HepG2 (cell line): ENCODE data around the gene OSR1. TPM values are rescaled to one million over a fixed set of nuclear protein-coding genes. Genes with fewer than 3 reads are reported as not detected.

Source experiments
- ATAC-seq: fragments of 200-7000 bp; cut with Tn5 transposase; 3 replicates; pipeline ENCODE4 v1.9.1; 2020; ENCODE audit warnings: mild to moderate bottlenecking, moderate library complexity
- BruUV-seq: library from RNA; stranded (reverse); fragments of 400-500 nt; replicated peaks from 2 replicates; lab custom pipeline; 2021; lab: Mats Ljungman, UMichigan
- CTCF ChIA-PET: fragments of 300-600 bp; formaldehyde crosslinking; extraction: SDS; loops from one replicate; lab custom pipeline; 2021; ENCODE audit warnings: low total read pairs, inconsistent platforms, low intra/inter-chr PET ratio; lab: Yijun Ruan, JAX
- POLR2A ChIA-PET: fragments of 350-600 bp; sonication (Branson Sonifier 250); formaldehyde crosslinking; loops from one replicate; lab custom pipeline; 2020; ENCODE audit warnings: antibody characterized with exemption, inconsistent platforms; lab: Yijun Ruan, JAX
- DNase-seq: peaks from one replicate; pipeline ENCODE4 v3.0.0-alpha.2; 2015; ENCODE audit warnings: low spot score
- FAIRE-seq: peaks from 3 replicates; lab custom pipeline; 2011; peaks lifted over from hg19 to GRCh38; lab: Jason Lieb, UNC
- H2AFZ ChIP-seq: one replicate; pipeline ENCODE4 v1.6.1; 2011; ENCODE audit warnings: low read length, inconsistent platforms
- H3K27ac ChIP-seq: fragments of 300-600 bp; 3 replicates; pipeline ENCODE4 v1.8.0; 2011; ENCODE audit warnings: mixed run types, mild to moderate bottlenecking, mixed read lengths, low read length, inconsistent platforms; ENCODE audit not compliant: insufficient read depth; ENCODE audit errors: extremely low read length
- H3K27me3 ChIP-seq, 2 experiments: fragments of 200-600 bp in 1 of 2; 2 replicates in 1 of 2; 3 replicates in 1 of 2; pipeline versions ENCODE4 v1.6.0 to v1.8.0; 2011; ENCODE audit warnings: low read length in 2 of 2, mild to moderate bottlenecking in 2 of 2, moderate library complexity in 2 of 2, inconsistent platforms in 1 of 2; ENCODE audit not compliant: insufficient read depth in 2 of 2, control insufficient read depth in 1 of 2
- H3K36me3 ChIP-seq, 2 experiments: fragments of 200-600 bp in 1 of 2; replicated peaks in 1 of 2; 2 replicates in 1 of 2; 3 replicates in 1 of 2; pipeline versions ENCODE4 v1.5.1 to v1.8.0; 2011; ENCODE audit warnings: low read length in 2 of 2, inconsistent platforms in 1 of 2; ENCODE audit not compliant: insufficient read depth in 2 of 2, control insufficient read depth in 1 of 2
- H3K4me1 ChIP-seq: 2 replicates; pipeline ENCODE4 v1.5.1; 2012; ENCODE audit warnings: low read length, inconsistent platforms; ENCODE audit not compliant: insufficient read depth
- H3K4me2 ChIP-seq: 2 replicates; pipeline ENCODE4 v1.6.0; 2011; ENCODE audit warnings: low read depth, low read length, inconsistent platforms
- H3K4me3 ChIP-seq, 3 experiments: fragments of 200-600 bp in 1 of 3; sonication (generic), shearing (Covaris generic) in 1 of 3; replicated peaks in 1 of 3; 2 replicates each; pipeline ENCODE4 v1.5.1; 2011 to 2016; ENCODE audit warnings: low read length in 3 of 3, inconsistent platforms in 2 of 3, low read depth in 2 of 3, mild to moderate bottlenecking in 2 of 3, control low read depth in 1 of 3, mixed read lengths in 1 of 3; ENCODE audit not compliant: insufficient read depth in 1 of 3
- H3K79me2 ChIP-seq: one replicate; pipeline ENCODE4 v1.6.1; 2011; ENCODE audit warnings: low read length, inconsistent platforms; ENCODE audit not compliant: insufficient read depth
- H3K9ac ChIP-seq: 2 replicates; pipeline ENCODE4 v1.6.0; 2011; ENCODE audit warnings: mild to moderate bottlenecking, low read depth, low read length, inconsistent platforms; ENCODE audit not compliant: insufficient read depth
- H3K9me3 ChIP-seq: 2 replicates; pipeline ENCODE4 v1.5.1; 2012; ENCODE audit warnings: mild to moderate bottlenecking, low read length
- H4K20me1 ChIP-seq: 2 replicates; pipeline ENCODE4 v1.6.0; 2011; ENCODE audit warnings: inconsistent platforms, mild to moderate bottlenecking, low read length, moderate library complexity; ENCODE audit not compliant: insufficient read depth
- CCAR2 ChIP-seq: fragments of 200-400 bp; formaldehyde crosslinking; optimal IDR thresholded peaks from 2 replicates; pipeline ENCODE3; 2018; ENCODE audit warnings: low read depth, mild to moderate bottlenecking, low read length, moderate library complexity
- E2F1 ChIP-seq: sonication (generic); formaldehyde crosslinking; IDR thresholded peaks from 2 replicates; pipeline ENCODE4 v1.5.0; 2020; ENCODE audit warnings: missing genetic modification reagents
- GABPB1 ChIP-seq: IDR thresholded peaks from 2 replicates; pipeline ENCODE4 v1.6.1; 2016; ENCODE audit warnings: mild to moderate bottlenecking, missing genetic modification reagents, moderate library complexity, missing compliant biosample characterization
- HIVEP1 ChIP-seq: sonication (generic); formaldehyde crosslinking; IDR thresholded peaks from 2 replicates; pipeline ENCODE4 v1.4.0; 2020; ENCODE audit warnings: mild to moderate bottlenecking, missing genetic modification reagents
- HNRNPLL ChIP-seq: fragments of 200-400 bp; formaldehyde crosslinking; IDR thresholded peaks from 2 replicates; pipeline ENCODE4 v1.6.1; 2017; ENCODE audit warnings: mild to moderate bottlenecking, low read depth, low read length; ENCODE audit not compliant: poor library complexity, severe bottlenecking
- NFE2L2 ChIP-seq: fragments of 150-350 bp; IDR thresholded peaks from 2 replicates; pipeline ENCODE4 v1.6.1; 2014; ENCODE audit warnings: low read length
- NFYB ChIP-seq: sonication (generic); formaldehyde crosslinking; IDR thresholded peaks from 2 replicates; pipeline ENCODE4 v1.4.0; 2020; ENCODE audit warnings: missing genetic modification reagents
- PHF8 ChIP-seq: sonication (generic); formaldehyde crosslinking; IDR thresholded peaks from 2 replicates; pipeline ENCODE4 v1.5.0; 2020; ENCODE audit warnings: missing genetic modification reagents
- POGK ChIP-seq: sonication (generic); formaldehyde crosslinking; conservative IDR thresholded peaks from 2 replicates; pipeline ENCODE4 v1.8.0; 2022; ENCODE audit warnings: mild to moderate bottlenecking, moderate library complexity, missing genetic modification reagents
- SOX5 ChIP-seq: IDR thresholded peaks from 2 replicates; pipeline ENCODE4 v1.6.1; 2016; ENCODE audit warnings: borderline replicate concordance
- TOPORS ChIP-seq: sonication (generic); formaldehyde crosslinking; IDR thresholded peaks from 2 replicates; pipeline ENCODE4 v1.8.0; 2023; ENCODE audit warnings: mild to moderate bottlenecking, missing genetic modification reagents
- ZGPAT ChIP-seq: IDR thresholded peaks from 2 replicates; pipeline ENCODE4 v1.6.1; 2016; ENCODE audit warnings: mild to moderate bottlenecking
- ZMYM3 ChIP-seq: sonication (generic); formaldehyde crosslinking; IDR thresholded peaks from 2 replicates; pipeline ENCODE4 v1.5.1; 2020; ENCODE audit warnings: mild to moderate bottlenecking, missing genetic modification reagents
- ZNF280B ChIP-seq: sonication (generic); formaldehyde crosslinking; IDR thresholded peaks from 2 replicates; pipeline ENCODE4 v1.5.0; 2020; ENCODE audit warnings: missing genetic modification reagents, mild to moderate bottlenecking, borderline replicate concordance
- ZNF414 ChIP-seq: sonication (generic); formaldehyde crosslinking; IDR thresholded peaks from 2 replicates; pipeline ENCODE4 v1.5.0; 2020; ENCODE audit warnings: missing genetic modification reagents
- WGBS: methylation state at CpG from one replicate; pipeline ENCODE4 v1.1.6; 2017; ENCODE audit warnings: low lambda C conversion rate; 5-methylcytosine and 5-hydroxymethylcytosine counted together
- in situ Hi-C: cut with HindIII; loops from 2 replicates; pipeline ENCODE4 v1.10.0; 2017; ENCODE audit warnings: low pct_unique_long_range_greater_than_20kb; ENCODE audit not compliant: extremely low pct_ligation_motif_present
- intact Hi-C: fragments of 100-400 bp; cut with micrococcal nuclease; formaldehyde crosslinking; loops from one replicate; pipeline ENCODE4 v1.10.0; 2022; ENCODE audit not compliant: unreplicated experiment
- polyA plus RNA-seq, 8 experiments: library from polyadenylated mRNA; depleted of rRNA in 3 of 8; stranded (reverse) in 7 of 8; unstranded in 1 of 8; fragments of >200 nt; fragmentation: Illumina TruSeq in 4 of 8; extraction: Trizol in 4 of 8; gene quantifications; 2 replicates each; pipeline versions ENCODE4 v1.2.1 to v1.2.3, GENCODE V29; 2011 to 2016; ENCODE audit warnings: low read depth in 4 of 8, missing spikeins in 1 of 8, mixed read lengths in 1 of 8; ENCODE audit not compliant: insufficient read depth in 1 of 8
- total RNA-seq, 5 experiments: library from RNA; depleted of rRNA; stranded (reverse); fragments of >200 nt; fragmentation: Illumina TruSeq; extraction: Trizol; gene quantifications; 2 replicates each; pipeline ENCODE4 v1.2.3, GENCODE V29; 2016; ENCODE audit warnings: low read depth in 1 of 5

Gene OSR1
- total and polyA plus RNA-seq, 2 of the 13 experiments (the other 11 are each of a cell fraction or from before 2014, with no cell fraction given), result 0.63 to 1.1 TPM

GRCh38 chr2:19359021-19359357, 566 bp upstream of the OSR1 start (continued):
- TF ChIP-seq HIVEP1 (peak; percentile 57; the same call in 1 of the 2 replicates), ZMYM3 (CRISPR knock-in tag) (no peak), ZNF280B (CRISPR knock-in tag) (no peak), SOX5 (no peak)

GRCh38 chr2:19357402-19358241, 801 bp downstream of the OSR1 start:
- Histone ChIP-seq H3K79me2 (no peaks in the 10 kb centered on the region), H4K20me1 (no peaks in the 10 kb centered on the region), H3K4me3 (peak overlapping the region; percentile 59 to 80 (median 68); a peak in 5 of 6 replicates), H3K36me3 (no peaks in the 10 kb centered on the region), H3K4me1 (peaks cover 27% of the 10 kb centered on the region), H3K27me3 (peaks cover 5 to 54% of the 10 kb centered on the region in 2 experiments; a peak in 4 of 5 replicates), H3K9ac (peak overlapping the region; percentile 42; the same call in 1 of the 2 replicates), H3K27ac (no peak overlapping the region), H3K4me2 (peak overlapping the region; percentile 97), H3K9me3 (no peaks in the 10 kb centered on the region), H2AFZ (no peak overlapping the region)
- in situ Hi-C loops, result loop anchor here (5.0 kb wide), 1 partner anchor 505 kb away; no protein-coding TSS in a partner anchor
- ChIA-PET CTCF (no interaction called here), POLR2A (interaction anchor here (0.9 to 5.4 kb wide), 4 partner anchors 10 to 797 kb away, joined by 3 to 55 read pairs (median 7); partner anchors contain the start of gene RDH14)
- FAIRE-seq (no peak), ATAC-seq (peak; percentile 20), DNase-seq (no peak)
- no TSS peak for BruUV-seq
- intact Hi-C loops, result no loop called here
- 45% methylated on average over 26 of the region's 45 CpGs for WGBS
- no peak for TF ChIP-seq E2F1 (CRISPR knock-in tag)
- peak; percentile 26; the same call in 1 of the 2 replicates for TF ChIP-seq POGK (CRISPR knock-in tag)
- TF ChIP-seq TOPORS (CRISPR knock-in tag), result no peak
- no peak for TF ChIP-seq NFE2L2
- 0 out of 2 replicates have a peak, but pooled peaks have one; percentile 22 for TF ChIP-seq GABPB1 (CRISPR knock-in tag)
- no peak for TF ChIP-seq CCAR2
- TF ChIP-seq HNRNPLL, result peak; percentile 53
- TF ChIP-seq PHF8, result peak; percentile 34; the same call in 1 of the 2 replicates
- peak; percentile 41; the same call in 1 of the 2 replicates for TF ChIP-seq ZGPAT (CRISPR knock-in tag)
- TF ChIP-seq ZNF414 (CRISPR knock-in tag), result 0 out of 2 replicates have a peak, but pooled peaks have one; percentile 33
- 0 out of 2 replicates have a peak, but pooled peaks have one; percentile 7 for TF ChIP-seq NFYB (CRISPR knock-in tag)
